Stimulated activated CD4-positive, alpha-beta T cell treated with anti-CD3 and anti-CD28 coated beads, Interleukin-15, amount 100 ng/mL, for 48 hours (primary cell): ENCODE results near the gene OR8A1.

Experiments
- DNase-seq, 2 donors: peaks; one replicate each; pipeline ENCODE4 v3.0.0-alpha.2; 2020; ENCODE audit warnings: low read depth in 2 of 2

Gene OR8A1

DNA sequence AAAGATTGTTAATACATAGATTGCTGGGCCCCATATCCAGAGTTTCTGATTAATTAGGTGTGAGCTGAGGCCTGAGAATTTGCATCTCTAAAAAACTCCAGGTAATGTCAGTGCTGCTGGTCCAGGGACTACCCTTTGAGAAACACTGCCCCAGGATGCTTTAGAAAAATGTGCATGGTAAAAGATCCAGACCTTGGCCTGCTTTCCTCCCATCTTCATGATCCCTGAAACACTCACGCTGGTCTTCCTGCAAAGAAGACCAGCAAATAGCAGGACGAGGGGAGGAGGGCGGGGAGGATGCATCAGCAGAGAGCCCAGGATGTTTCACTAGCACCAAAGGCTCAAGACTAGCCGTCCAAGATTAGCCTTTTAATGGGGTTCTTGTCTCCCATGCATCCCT is at the start of gene OR8A1:
TSS of gene OR8A1 (plus strand) at position 301 of the 400 bp plus-strand sequence. CDS start 123 bp downstream, outside the sequence.
- no peak for DNase-seq

DNA sequence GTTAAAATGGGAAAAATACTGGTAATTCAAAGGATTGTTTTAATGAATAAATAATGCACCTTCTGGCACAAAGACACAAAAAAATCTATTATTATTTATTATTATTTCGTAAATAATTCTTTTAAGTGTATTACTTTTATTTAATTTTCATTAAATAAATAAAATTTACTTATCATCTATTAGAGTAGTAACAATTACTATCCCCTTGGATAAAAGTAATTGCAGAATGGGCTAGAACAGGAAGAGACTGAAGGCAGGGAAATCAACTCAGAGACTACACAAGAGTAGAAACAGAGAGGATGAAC is 49.3 kb upstream of the OR8A1 start:
- DNase-seq: no peak

DNA sequence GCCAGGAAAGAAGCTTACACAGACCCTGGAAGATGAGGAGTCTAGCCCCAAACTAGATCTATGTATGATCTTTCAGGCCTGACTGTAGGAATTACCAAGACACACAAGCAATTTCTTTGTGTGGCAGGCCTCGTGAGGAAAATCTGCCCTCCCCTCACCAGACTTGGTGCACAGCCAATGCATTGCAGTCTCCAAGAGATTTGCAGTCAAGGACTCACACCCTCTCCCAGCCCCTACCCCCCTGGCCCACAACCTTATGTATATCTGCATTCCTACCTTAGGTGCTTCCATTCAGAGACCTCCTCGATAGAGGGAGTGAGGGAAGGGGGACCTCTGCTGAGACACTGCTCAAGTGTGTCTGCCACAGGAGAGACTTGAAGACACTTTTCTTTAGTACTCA is 36.2 kb upstream of the OR8A1 start:
- no peak for DNase-seq

DNA sequence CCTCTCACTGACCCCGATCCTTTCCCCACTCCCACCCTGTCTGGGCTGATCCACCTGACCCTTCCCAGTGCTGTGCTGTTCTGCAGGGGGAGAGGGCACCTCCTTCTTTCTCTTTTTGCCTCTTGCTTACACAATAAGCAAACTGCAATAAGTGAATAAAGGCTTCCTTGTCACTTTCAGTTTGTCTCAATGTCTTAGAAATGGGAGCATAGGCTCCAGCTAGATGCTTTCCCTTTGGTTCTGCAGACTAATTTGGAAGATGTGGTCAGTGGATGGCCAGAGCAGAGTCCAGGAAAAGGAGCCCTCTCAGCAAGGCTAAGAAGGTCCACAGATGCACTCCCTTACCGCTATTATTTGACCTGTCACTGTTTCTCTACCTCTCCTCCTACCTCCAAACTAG is 35.7 kb upstream of the OR8A1 start:
- no peak for DNase-seq

DNA sequence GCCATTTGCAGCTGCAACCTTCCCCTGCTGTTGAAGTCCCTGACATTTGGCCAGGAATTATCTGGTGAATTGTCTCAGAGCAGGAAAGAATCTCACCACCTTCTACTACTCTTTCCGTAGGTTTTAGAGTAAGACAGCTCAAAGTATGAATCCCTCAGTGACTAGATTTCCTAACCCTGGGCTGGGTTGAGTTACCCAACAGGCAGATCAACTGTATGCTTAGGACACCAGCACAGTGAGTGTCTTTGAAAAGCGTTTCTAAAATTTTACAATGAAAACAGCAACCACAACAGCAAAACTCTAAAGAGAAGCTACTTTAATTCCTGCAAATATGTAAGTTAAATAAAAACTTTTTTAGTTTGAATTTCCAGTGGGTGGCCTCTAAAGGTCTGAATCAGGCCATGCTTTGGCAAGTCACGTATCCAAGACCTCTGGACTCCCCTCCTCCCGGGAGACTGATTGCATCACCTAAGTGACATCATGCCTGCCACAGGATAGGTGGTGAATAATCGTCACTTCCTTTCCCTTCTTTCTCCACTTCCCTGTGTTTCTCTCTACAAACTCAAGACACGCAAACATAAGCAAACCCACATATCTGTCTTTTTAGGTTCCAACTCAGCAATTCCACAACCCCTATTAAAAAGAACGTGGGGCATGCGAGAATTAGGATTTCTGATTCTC is 34.1 kb upstream of the OR8A1 start:
- no peak for DNase-seq

DNA sequence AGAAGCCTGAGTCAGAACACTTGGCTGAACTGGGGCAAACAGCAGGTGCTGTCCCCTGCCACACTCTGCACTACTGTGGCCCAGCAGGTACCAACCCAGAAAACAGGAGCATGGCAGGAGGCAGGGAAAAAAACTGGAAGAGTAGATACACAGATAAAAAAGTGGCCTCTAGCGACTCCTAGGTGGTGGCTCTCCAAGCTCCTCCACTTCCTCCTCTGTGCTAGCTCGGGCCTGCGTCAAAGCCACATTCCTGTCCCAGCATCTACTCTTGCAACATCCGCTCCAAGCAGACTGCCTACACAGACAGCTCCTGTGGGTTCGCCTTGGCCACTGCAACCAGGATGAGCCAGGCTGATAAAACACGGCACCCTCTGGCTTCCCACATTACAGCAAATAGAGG is 33.3 kb upstream of the OR8A1 start:
- no peak for DNase-seq

DNA sequence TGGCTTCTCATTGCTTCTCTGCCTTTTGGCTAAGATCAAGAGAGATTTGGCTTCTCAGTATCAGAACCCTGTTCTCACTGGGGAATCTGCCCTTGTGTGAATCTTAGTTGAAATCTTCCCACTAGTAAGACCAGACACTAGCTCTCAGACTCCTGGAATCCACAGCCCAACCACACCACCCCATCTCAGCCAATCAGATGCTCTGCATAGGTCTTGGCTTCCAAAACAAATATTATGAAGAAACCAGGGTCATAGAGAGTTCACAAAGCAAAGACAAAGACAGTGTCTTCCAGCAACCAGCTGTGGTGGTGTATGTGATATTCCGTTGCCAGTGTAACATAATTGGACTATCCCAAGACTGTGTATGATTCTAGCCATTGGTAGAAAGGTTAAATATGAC is 31.8 kb upstream of the OR8A1 start:
- DNase-seq: no peak

DNA sequence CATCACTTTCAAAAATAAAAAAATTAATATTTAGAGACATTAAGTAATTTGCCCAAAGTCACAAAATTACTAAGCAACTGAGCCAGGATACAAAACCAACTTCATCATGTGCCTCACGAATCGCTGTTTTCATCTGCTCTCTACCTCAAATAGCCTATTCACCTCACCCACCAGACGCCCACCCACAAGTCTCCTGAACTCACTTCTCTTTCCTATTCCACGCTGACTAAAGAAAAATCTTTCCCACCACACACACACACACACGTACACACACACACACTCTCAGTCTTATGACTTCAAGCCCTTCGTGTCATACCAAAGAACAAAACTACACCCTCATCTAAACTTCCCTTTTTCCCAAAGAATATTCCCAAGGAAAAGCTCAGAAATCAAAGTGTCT is 28.6 kb upstream of the OR8A1 start:
- no peak for DNase-seq

DNA sequence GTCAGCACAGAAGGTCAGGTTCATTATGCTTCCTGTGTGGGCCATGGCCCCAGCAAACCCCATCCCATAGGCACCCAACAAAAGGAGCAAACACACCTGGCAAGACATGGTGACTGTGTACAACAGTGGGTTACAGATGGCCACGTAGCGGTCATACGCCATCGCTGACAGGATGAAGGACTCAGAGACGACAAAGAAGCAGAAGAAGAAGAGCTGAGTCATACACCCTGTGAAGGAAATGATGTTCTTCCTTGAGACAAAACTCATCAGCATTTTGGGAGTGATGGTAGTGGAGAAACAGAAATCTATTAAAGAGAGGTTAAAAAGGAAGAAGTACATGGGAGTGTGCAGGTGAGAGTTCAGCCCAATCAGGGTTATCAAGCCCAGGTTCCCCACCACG is 26.7 kb upstream of the OR8A1 start:
- no peak for DNase-seq

DNA sequence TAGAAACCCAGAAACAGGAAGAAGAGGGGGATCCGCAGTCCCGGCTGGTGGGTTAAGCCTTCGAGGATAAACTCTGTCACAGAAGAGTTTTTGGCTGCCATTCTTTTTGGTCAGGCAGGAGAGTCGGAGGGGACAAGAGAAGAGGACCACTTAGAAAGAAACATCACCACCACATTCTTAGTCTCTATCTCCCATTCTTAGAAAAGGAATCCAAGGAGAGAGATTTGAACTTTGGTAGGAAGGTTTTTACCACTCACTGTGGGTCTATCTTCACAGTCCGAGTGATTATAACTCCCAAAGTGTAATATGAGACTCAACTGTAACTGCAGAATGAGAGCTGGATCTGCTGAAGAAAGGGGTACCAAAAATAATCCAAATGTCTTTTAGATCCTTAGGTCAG is 26.2 kb upstream of the OR8A1 start, which contains the start of gene OR8B12:
TSS of gene OR8B12 (minus strand) at position 101 of the 400 bp plus-strand sequence. CDS start at position 101, 0 bp downstream.
- no peak for DNase-seq

DNA sequence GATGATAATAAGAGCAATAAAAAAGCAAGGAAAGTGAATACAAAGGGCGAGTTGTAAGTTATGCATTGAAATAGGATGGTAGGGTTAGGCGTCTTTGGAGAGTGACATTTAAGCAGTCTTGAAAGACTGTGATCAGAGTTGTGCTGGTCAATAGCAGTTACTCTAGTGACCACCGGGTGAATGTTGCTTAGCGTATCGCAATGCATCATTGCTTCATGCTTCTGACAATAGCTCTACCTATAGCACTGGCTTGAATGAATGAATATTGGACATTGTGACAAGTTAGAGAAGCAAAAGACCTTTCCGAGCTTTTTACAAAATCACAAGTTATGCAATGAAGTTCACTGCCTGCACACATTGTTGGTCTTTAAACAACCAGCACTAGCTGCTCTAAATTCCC is 18.6 kb upstream of the OR8A1 start:
- no peak for DNase-seq

DNA sequence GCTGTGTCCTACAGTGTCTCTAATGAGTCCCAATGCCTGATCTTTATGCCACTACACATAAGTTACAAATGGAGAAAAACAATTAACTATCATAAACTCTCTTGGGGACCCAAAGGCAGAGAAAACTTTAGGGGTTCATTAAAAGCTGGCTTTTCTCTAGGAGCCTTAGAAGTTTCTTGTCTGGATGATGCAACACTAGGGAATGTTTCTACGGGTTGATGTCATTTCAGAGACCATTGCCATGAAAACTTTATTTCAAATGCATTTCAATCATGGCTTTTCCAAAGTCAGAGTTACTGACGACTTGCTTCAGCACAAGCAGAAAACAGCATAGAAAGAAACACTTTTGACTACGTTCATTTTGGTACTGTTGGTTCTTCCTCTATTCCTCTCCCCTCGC is 17.8 kb upstream of the OR8A1 start:
- no peak for DNase-seq

DNA sequence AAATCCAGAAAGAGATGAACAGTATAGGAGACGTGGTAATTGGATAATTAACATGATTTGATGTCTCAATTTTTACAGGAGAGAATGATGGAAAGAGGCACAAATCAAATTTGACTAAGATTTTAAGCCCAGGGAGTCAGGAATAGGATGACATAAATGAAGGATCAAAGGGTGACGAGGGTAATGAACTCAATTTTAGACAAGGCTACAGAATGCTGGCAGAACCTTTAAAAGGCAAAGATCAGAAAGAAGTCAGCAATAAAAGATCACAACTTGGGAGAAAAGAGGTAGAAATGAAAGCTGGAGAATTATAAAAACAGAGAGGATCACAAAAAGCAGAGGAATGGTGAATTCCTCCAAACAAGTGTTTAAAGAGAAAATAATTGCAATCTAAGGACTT is 13.0 kb upstream of the OR8A1 start:
- DNase-seq: no peak

DNA sequence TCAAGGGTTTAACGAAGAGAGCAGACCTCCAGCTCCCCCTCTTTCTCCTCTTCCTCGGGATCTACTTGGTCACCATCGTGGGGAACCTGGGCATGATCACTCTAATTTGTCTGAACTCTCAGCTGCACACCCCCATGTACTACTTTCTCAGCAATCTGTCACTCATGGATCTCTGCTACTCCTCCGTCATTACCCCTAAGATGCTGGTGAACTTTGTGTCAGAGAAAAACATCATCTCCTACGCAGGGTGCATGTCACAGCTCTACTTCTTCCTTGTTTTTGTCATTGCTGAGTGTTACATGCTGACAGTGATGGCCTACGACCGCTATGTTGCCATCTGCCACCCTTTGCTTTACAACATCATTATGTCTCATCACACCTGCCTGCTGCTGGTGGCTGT is 363 bp downstream of the OR8A1 start:
- no peak for DNase-seq

DNA sequence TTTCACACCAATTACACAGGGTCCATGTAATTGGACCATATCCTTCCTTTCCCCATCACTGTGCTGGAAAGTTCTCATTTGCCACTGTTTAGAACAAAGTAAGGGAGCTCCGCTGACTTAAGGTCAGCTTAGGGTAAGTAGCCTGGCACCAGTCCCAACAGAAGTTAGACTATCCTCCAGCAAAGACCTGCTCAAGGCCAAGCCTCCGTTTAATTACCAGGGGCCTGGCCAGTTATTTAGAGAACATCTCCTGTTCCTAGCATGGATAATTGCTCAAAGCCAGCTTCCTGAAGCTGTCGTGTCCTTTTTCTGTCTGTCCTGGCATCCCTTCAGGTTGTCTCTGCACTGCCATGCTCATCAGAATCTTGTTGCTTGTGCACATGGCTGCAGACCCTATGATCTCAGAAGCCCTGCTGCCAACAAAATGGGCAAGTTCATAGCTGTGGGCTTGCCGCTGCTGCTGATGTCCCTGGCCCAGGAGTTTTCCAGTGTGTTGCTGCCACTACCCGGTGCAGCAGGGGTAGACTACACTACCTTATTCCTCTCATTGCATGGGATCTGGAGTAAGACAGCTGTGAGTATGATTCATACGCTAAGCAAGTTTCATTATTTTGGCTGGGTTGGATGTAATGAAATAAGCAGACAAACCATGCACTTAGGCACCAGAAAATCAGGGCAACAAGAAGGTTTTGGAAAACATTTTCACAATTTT is 8.1 kb downstream of the OR8A1 start:
- no peak for DNase-seq

DNA sequence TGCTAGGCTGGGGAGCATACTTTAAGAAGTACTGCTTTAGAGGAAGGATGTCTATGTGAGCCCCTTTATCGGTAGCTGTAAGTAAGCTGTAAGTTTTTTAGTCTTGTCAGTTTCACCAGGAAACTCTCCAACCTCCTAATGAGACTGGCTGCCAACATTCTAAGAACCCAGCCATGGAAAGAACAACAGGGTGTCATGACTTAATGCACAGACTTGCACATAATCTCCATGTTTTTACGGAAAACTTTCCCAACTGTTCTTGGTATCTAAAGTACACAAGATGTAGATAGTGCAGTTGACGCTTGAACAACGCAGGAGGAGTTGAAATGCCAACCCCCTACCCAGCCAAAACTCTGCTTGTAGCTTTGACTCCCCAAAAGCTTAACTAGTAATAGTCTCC is 9.0 kb downstream of the OR8A1 start:
- no peak for DNase-seq

DNA sequence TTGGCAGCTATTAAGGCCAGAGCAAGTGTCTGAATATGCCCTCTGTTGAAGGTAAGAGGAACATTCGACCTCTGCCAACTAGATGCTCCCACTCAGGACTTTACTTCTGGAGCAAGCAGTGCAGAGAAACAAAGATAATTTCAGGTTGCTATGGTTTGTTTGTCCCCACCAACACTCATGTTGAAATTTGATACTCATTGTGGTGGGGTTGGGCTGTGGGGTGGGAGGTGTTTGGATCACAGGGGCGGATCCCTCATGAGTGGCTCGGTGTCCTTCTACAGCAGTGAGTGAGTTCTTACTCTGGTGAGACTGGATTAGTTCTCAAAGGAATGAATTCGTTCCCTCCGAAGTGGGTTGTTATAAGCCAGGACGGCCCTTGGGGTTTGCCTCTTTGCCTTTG is 12.0 kb downstream of the OR8A1 start:
- no peak for DNase-seq

DNA sequence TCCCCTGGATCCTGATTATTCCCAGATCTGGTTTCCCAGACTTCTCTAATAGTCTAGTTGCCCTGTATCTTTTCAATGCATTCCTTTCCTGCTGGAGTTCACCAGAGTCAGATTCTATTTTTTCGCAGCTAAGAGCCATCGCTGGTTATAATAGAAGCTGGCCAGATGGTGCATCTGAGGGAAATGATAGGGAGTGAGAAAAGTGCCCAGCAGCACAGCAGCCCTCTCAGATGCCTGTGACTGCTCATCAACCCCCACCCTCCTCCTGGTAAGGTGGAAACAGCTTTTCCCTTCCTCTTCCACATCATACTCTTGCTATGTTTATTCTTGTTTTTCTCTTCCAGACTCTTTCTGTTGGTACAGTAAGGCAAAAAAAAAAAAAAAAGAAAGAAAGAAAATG is 12.8 kb downstream of the OR8A1 start:
- DNase-seq: no peak

DNA sequence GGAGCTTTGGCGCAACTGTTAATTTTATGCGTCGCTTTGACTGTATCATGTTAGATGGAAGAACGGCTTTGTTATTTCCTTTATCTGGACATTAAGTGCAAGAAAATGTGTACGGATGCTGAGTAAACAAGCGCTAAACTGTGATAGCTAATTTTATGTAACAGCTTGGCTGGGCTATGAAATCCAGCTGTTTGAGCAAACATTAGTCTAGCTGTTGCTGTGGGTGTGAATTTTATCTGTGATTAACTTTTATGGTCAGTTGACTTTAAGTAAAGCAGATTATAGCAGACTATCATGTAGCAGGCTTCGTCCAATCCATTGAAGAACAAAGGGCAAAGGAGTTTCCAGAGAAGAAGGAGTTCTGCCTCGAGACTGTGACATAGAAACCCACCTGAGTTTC is 14.0 kb downstream of the OR8A1 start:
- no peak for DNase-seq

DNA sequence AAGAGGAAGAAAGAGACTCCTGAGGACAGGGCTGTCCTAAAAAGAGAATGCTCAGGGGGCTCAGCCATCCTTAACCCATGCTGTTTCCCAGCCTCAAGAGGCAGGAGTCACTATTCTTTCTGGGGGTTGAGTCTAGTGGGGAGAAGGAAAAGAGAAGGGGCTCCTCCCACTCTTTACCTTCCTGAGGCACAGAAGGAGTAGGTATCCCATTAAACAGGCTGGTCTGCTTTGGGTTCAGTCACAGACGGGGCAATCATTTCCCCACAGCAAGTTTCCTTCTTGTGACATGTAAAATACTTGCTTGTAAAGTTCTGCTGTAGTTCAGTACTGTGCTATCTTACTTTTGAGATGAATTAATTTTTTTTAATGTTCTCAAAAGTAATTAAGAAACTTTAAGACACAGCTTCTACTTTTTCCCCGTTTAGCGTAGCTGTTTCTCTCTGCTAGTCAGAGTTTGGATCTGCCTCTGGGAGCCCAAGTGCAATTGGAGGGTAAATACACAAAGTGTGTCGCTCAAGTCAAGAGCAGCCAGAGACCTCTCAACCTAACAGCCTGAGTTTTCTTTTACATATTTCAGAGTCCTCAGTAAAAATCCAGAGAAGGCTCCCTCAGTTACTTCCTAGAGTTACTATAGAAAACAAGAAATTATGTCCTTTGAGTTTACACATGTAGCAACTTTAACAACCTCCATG is 15.0 kb downstream of the OR8A1 start:
- DNase-seq: no peak

DNA sequence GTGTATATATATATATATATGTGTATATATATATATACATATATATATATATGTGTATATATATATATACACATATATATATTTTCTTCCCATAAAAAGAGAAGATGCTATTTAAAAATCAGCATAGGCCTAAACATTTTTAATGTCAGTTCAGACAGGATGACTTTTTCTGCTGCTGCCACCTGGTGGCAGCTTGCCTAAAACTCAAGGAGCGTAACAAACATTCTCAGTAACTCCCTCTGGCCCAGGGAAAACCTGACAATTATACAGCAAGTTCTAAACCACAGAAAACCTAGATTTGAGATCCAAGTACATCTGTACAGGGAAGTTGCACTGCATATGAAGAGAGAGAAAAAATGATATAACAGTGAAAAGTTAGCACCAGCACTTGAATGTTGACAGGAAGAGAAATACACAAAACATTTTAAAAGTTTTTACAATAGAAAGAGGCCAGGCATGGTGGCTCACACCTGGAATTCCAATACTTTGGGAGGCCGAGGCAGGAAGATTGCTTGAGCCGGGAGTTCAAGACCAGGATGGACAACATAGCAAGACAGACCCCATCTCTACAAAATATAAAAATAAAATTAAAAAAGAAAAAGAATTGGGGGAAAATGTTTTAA is 16.6 kb downstream of the OR8A1 start:
- DNase-seq: peak in 1 of 2 donors; percentile 19

DNA sequence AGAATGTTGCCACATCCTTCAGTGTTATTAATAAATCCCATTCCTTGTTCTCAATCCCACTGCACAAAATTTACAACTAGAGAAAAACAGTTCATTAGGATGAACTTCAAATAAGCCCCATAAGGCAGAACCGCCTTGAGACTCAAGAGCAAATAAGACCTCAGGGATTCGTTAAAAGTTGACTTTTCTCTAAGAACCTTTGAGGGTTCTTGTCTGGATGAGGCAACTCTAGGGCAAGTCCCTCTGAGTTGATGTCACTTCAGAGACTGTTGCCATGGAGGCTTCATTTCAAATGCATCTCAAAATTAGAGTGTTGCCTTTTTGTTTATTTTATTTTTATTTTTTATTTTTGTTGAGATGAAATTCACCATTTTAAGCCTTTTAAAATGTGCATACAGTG is 21.6 kb downstream of the OR8A1 start:
- DNase-seq: no peak

DNA sequence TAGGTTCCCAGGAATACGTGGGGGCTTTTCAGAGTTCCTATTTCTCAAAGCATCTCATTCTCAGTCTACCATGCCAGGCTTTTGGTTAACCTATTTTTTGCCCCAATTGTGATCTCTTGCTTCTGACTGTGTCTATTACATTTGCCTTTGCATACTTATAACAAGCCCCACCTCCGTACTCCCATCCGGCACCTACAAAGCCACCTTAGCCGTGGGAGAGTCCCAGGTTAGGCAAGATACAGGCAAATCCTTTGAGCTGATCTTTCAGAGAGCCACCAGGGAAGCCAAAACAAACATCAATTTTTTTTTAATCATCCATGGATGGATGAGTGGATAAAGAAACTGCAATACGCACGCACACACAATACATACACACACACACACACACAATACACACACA is 22.8 kb downstream of the OR8A1 start:
- DNase-seq: no peak
